H9 (cell line): ENCODE results near the gene FUT1. TPM values are rescaled to one million over a fixed set of nuclear protein-coding genes. Genes with fewer than 3 reads are reported as not detected.

ENCODE experiments used
- DNase-seq: peaks from one replicate; pipeline ENCODE4 v3.0.0-alpha.2; 2017
- H2AFZ ChIP-seq: one replicate; pipeline ENCODE4 v1.6.1; 2013; ENCODE audit warnings: mild to moderate bottlenecking, low read length, control low read depth, moderate library complexity
- H2AK5ac ChIP-seq: 2 replicates; pipeline ENCODE4 v1.6.1; 2013; ENCODE audit warnings: low read length, control low read depth, mixed read lengths; ENCODE audit not compliant: insufficient read length
- H2BK120ac ChIP-seq: one replicate; pipeline ENCODE4 v1.6.1; 2013; ENCODE audit warnings: low read depth, mild to moderate bottlenecking, low read length, control low read depth, inconsistent platforms; ENCODE audit not compliant: poor library complexity, severe bottlenecking
- H2BK12ac ChIP-seq: 2 replicates; pipeline ENCODE4 v1.6.1; 2013; ENCODE audit warnings: low read length, control low read depth, mixed read lengths, low read depth; ENCODE audit not compliant: insufficient read length
- H2BK15ac ChIP-seq: 2 replicates; pipeline ENCODE4 v1.6.1; 2013; ENCODE audit warnings: low read depth, low read length, control low read depth
- H2BK20ac ChIP-seq: one replicate; pipeline ENCODE4 v1.6.1; 2013; ENCODE audit warnings: low read depth, mild to moderate bottlenecking, low read length, control low read depth, inconsistent platforms; ENCODE audit not compliant: poor library complexity, severe bottlenecking
- H2BK5ac ChIP-seq: 2 replicates; pipeline ENCODE4 v1.6.1; 2013; ENCODE audit warnings: low read length, control low read depth, mixed read lengths; ENCODE audit not compliant: insufficient read length
- H3K14ac ChIP-seq: 2 replicates; pipeline ENCODE4 v1.6.1; 2013; ENCODE audit warnings: low read length, control low read depth; ENCODE audit not compliant: insufficient read depth
- H3K18ac ChIP-seq: 2 replicates; pipeline ENCODE4 v1.6.1; 2013; ENCODE audit warnings: low read depth, mild to moderate bottlenecking, mixed read lengths, low read length, control low read depth; ENCODE audit not compliant: insufficient read length
- H3K23ac ChIP-seq: 2 replicates; pipeline ENCODE4 v1.6.1; 2013; ENCODE audit warnings: low read length, control low read depth, mixed read lengths, low read depth; ENCODE audit not compliant: insufficient read length
- H3K23me2 ChIP-seq: 2 replicates; pipeline ENCODE4 v1.6.1; 2013; ENCODE audit warnings: low read depth, mild to moderate bottlenecking, mixed read lengths, low read length, control low read depth; ENCODE audit not compliant: insufficient read length, poor library complexity, severe bottlenecking
- H3K27ac ChIP-seq: 2 replicates; pipeline ENCODE4 v1.5.1; 2013; ENCODE audit warnings: low read length, control low read depth, mixed read lengths, low read depth; ENCODE audit not compliant: insufficient read length
- H3K27me3 ChIP-seq: 2 replicates; pipeline ENCODE4 v1.6.1; 2013; ENCODE audit warnings: low read length, control low read depth, inconsistent platforms; ENCODE audit not compliant: insufficient read depth
- H3K4ac ChIP-seq: 2 replicates; pipeline ENCODE4 v1.6.1; 2013; ENCODE audit warnings: low read depth, mild to moderate bottlenecking, control low read depth, inconsistent platforms, low read length, moderate library complexity
- H3K4me1 ChIP-seq: 2 replicates; pipeline ENCODE4 v1.6.1; 2013; ENCODE audit warnings: low read length, control low read depth, inconsistent platforms; ENCODE audit not compliant: insufficient read depth
- H3K4me2 ChIP-seq: 2 replicates; pipeline ENCODE4 v1.6.1; 2013; ENCODE audit warnings: low read length, control low read depth, mixed read lengths; ENCODE audit not compliant: insufficient read length, insufficient read depth
- H3K56ac ChIP-seq: 2 replicates; pipeline ENCODE4 v1.6.1; 2013; ENCODE audit warnings: low read depth, mild to moderate bottlenecking, mixed read lengths, low read length, control low read depth; ENCODE audit not compliant: insufficient read length
- H3K79me1 ChIP-seq: 2 replicates; pipeline ENCODE4 v1.6.1; 2013; ENCODE audit warnings: low read depth, mild to moderate bottlenecking, moderate library complexity, low read length, control low read depth, inconsistent platforms; ENCODE audit not compliant: insufficient read depth, poor library complexity, severe bottlenecking
- H3K79me2 ChIP-seq: 2 replicates; pipeline ENCODE4 v1.6.1; 2013; ENCODE audit warnings: low read length, control low read depth, inconsistent platforms; ENCODE audit not compliant: insufficient read depth
- H3K9ac ChIP-seq: 2 replicates; pipeline ENCODE4 v1.6.1; 2013; ENCODE audit warnings: low read length, control low read depth, mixed read lengths; ENCODE audit not compliant: insufficient read length; ENCODE audit errors: extremely low read depth
- H3K9me3 ChIP-seq: one replicate; pipeline ENCODE4 v1.6.1; 2013; ENCODE audit warnings: low read depth, low read length, inconsistent platforms; ENCODE audit not compliant: control insufficient read depth
- H3T11ph ChIP-seq: one replicate; pipeline ENCODE4 v1.6.1; 2013; ENCODE audit warnings: mild to moderate bottlenecking, low read length, control low read depth, inconsistent platforms
- H4K20me1 ChIP-seq: one replicate; pipeline ENCODE4 v1.6.1; 2013; ENCODE audit not compliant: control insufficient read depth, insufficient read length, insufficient read depth
- H4K5ac ChIP-seq: 2 replicates; pipeline ENCODE4 v1.6.1; 2013; ENCODE audit warnings: low read depth, mild to moderate bottlenecking, mixed read lengths, low read length, control low read depth; ENCODE audit not compliant: insufficient read length
- H4K8ac ChIP-seq: replicated peaks from 2 replicates; pipeline ENCODE4 v1.6.1; 2013; ENCODE audit warnings: low read length, control low read depth, mixed read lengths, low read depth; ENCODE audit not compliant: insufficient read length
- H4K91ac ChIP-seq: 2 replicates; pipeline ENCODE4 v1.6.1; 2013; ENCODE audit warnings: low read depth, mild to moderate bottlenecking, moderate library complexity, mixed read lengths, low read length, control low read depth; ENCODE audit not compliant: insufficient read length
- H3K27ac Mint-ChIP-seq, 3 experiments: 2 replicates in 2 of 3; 3 replicates in 1 of 3; pipeline ENCODE4 v1.8.0; 2020 to 2021; ENCODE audit warnings: mixed read lengths in 3 of 3, mild to moderate bottlenecking in 1 of 3, moderate library complexity in 1 of 3
- H3K27me3 Mint-ChIP-seq: 2 replicates; pipeline ENCODE4 v1.8.0; 2021; ENCODE audit warnings: low read depth, mild to moderate bottlenecking, moderate library complexity, mixed read lengths
- H3K36me3 Mint-ChIP-seq, 3 experiments: 2 replicates in 2 of 3; 3 replicates in 1 of 3; pipeline ENCODE4 v1.8.0; 2020 to 2021; ENCODE audit warnings: low read depth in 3 of 3, mixed read lengths in 3 of 3; ENCODE audit not compliant: insufficient read depth in 1 of 3
- H3K4me1 Mint-ChIP-seq, 2 experiments: 2 replicates each; pipeline ENCODE4 v1.8.0; 2020; ENCODE audit warnings: mixed read lengths in 2 of 2
- H3K4me3 Mint-ChIP-seq, 2 experiments: 2 replicates in 1 of 2; 3 replicates in 1 of 2; pipeline ENCODE4 v1.8.0; 2020 to 2021; ENCODE audit warnings: mild to moderate bottlenecking in 2 of 2, mixed read lengths in 2 of 2, moderate library complexity in 1 of 2
- H3K9me3 Mint-ChIP-seq, 2 experiments: 2 replicates in 1 of 2; 3 replicates in 1 of 2; pipeline ENCODE4 v1.8.0; 2020; ENCODE audit warnings: mild to moderate bottlenecking in 2 of 2, mixed read lengths in 2 of 2, moderate library complexity in 1 of 2
- CTCF ChIP-seq: fragments of 200-600 bp; sonication (generic); conservative IDR thresholded peaks from 3 replicates; pipeline ENCODE4 v1.8.0; 2021; ENCODE audit warnings: antibody characterized with exemption, mild to moderate bottlenecking
- WGBS: extraction: QIAGEN DNeasy Blood & Tissue Kit; methylation state at CpG from one replicate; pipeline ENCODE4 v1.1.7; 2013; ENCODE audit warnings: missing lambda C conversion rate, low lambda C conversion rate, mixed read lengths; ENCODE audit not compliant: insufficient read length; ENCODE audit errors: extremely low coverage; 5-methylcytosine and 5-hydroxymethylcytosine counted together
- total RNA-seq: library from RNA; stranded (reverse); gene quantifications from 2 replicates; pipeline ENCODE4 v1.2.1, GENCODE V29; 2021

Gene FUT1
- total RNA-seq, 1 experiment from 2014 or later: 16.1 TPM

GRCh38 chr19:48745208-48745995, 7.0 kb downstream of the FUT1 start:
- no peak overlapping the region for H4K5ac ChIP-seq
- no peak overlapping the region for H2BK20ac ChIP-seq
- no peaks in the 10 kb centered on the region; a peak in 1 of 5 replicates for H3K9me3 Mint-ChIP-seq
- H3K79me2 ChIP-seq: peaks cover 3% of the 10 kb centered on the region; the same call in 1 of the 2 replicates
- H3K4me2 ChIP-seq: no peak overlapping the region
- H3K27me3 Mint-ChIP-seq: peaks cover 11% of the 10 kb centered on the region
- H3K9ac ChIP-seq: no peak overlapping the region
- WGBS: no CpG with 5 or more reads among the region's 33 CpGs
- no peak overlapping the region for H3T11ph ChIP-seq
- H4K20me1 ChIP-seq: no peaks in the 10 kb centered on the region
- no peak overlapping the region for H3K4ac ChIP-seq
- H3K27ac Mint-ChIP-seq: peak overlapping the region; percentile 65 to 94 (median 79); a peak in 5 of 7 replicates
- peaks cover 5% of the 10 kb centered on the region for H3K23me2 ChIP-seq
- peaks cover 27 to 33% of the 10 kb centered on the region in 2 experiments for H3K4me1 Mint-ChIP-seq
- peaks cover 11 to 22% (median 21%) of the 10 kb centered on the region in 3 experiments; a peak in 6 of 7 replicates for H3K36me3 Mint-ChIP-seq
- no peak for TF ChIP-seq CTCF
- H2AFZ ChIP-seq: no peak overlapping the region
- H3K4me1 ChIP-seq: no peaks in the 10 kb centered on the region
- no peaks in the 10 kb centered on the region for H3K27me3 ChIP-seq
- H3K4me3 Mint-ChIP-seq: peak overlapping the region in 1 of 2 experiments; percentile 43; a peak in 1 of 5 replicates
- H3K9me3 ChIP-seq: no peaks in the 10 kb centered on the region
- H3K56ac ChIP-seq: no peak overlapping the region
- no peak overlapping the region for H3K18ac ChIP-seq
- H3K14ac ChIP-seq: no peak overlapping the region
- no peak overlapping the region for H2BK5ac ChIP-seq
- no peak overlapping the region for H2BK12ac ChIP-seq
- no peak overlapping the region for H3K27ac ChIP-seq
- H2AK5ac ChIP-seq: no peak overlapping the region
- peaks cover 2% of the 10 kb centered on the region for H3K79me1 ChIP-seq
- H3K23ac ChIP-seq: no peak overlapping the region
- H2BK120ac ChIP-seq: no peak overlapping the region
- no peak overlapping the region for H4K91ac ChIP-seq
- DNase-seq: peak; percentile 70
- H2BK15ac ChIP-seq: no peak overlapping the region
- H4K8ac ChIP-seq: no peak overlapping the region
